ENCODE measurements around the gene CDH5.
"Not testable (repeated sequence)": the region's sequence is repeated elsewhere in the genome, so short reads cannot be mapped to it uniquely, and the experiment has no call there.

The CDH5 gene

GRCh38 chr16:66437391-66437945, 71.0 kb downstream of the CDH5 start:
- no peak for DNase-seq (ENCODE audit: low read depth in 2 of 2)

- no peak for DNase-seq (ENCODE audit: low read depth in 2 of 2)
Measured at GRCh38 chr16:66438536-66438935, 72.0 kb downstream of the CDH5 start.

GRCh38 chr16:66439051-66439730, 72.7 kb downstream of the CDH5 start:
- no peak for DNase-seq (ENCODE audit: low read depth in 2 of 2)

GRCh38 chr16:66440271-66440802, 73.8 kb downstream of the CDH5 start:
- no peak for DNase-seq (ENCODE audit: low read depth in 2 of 2)

- no peak for DNase-seq (ENCODE audit: low read depth in 2 of 2)
Measured at GRCh38 chr16:66440970-66441369, 74.5 kb downstream of the CDH5 start.

- DNase-seq (ENCODE audit: low read depth in 2 of 2): no peak
Measured at GRCh38 chr16:66441586-66442375, 75.3 kb downstream of the CDH5 start.

- DNase-seq (ENCODE audit: low read depth in 2 of 2): no peak
Measured at GRCh38 chr16:66442502-66443268, 76.2 kb downstream of the CDH5 start.

GRCh38 chr16:66443269-66443652, 76.8 kb downstream of the CDH5 start:
- DNase-seq (ENCODE audit: low read depth in 2 of 2): no peak

- DNase-seq (ENCODE audit: low read depth in 2 of 2): no peak
Measured at GRCh38 chr16:66444049-66444481, 77.6 kb downstream of the CDH5 start.

- no peak for DNase-seq (ENCODE audit: low read depth in 2 of 2)
Measured at GRCh38 chr16:66446737-66447136, 80.2 kb downstream of the CDH5 start.

GRCh38 chr16:66447491-66447890, 81.0 kb downstream of the CDH5 start:
- DNase-seq (ENCODE audit: low read depth in 2 of 2): no peak

- DNase-seq (ENCODE audit: low read depth in 2 of 2): no peak
Measured at GRCh38 chr16:66451548-66451947, 85.1 kb downstream of the CDH5 start.

- not testable (repeated sequence) for DNase-seq (ENCODE audit: low read depth in 2 of 2)
Measured at GRCh38 chr16:66453230-66453629, 86.7 kb downstream of the CDH5 start.
